Measurements from ENCODE around the gene NRF1. TPM values are rescaled to one million over a fixed set of nuclear protein-coding genes. Genes with fewer than 3 reads are reported as not detected.

Gene NRF1
- total and polyA plus RNA-seq, 10 of the 15 experiments (the other 5 are each of a cell fraction or from before 2014, with no cell fraction given) = 3.5 to 23.1 (median 13.5) TPM

- H3K9me3 ChIP-seq (replicated peaks; ENCODE audit: control insufficient read depth, insufficient read depth, low read length) = no peaks in the 10 kb centered on the region
- BruUV-seq (replicated peaks) = no TSS peak
- ChIA-PET RAD21 (ENCODE audit: unreplicated experiment) (interaction anchor here (0.7 to 1.1 kb wide), 5 partner anchors 30 to 264 kb away, joined by 3 to 6 read pairs (median 4); no protein-coding TSS in a partner anchor), CTCF (interaction anchor here (0.5 to 4.2 kb wide), 19 partner anchors 9 to 781 kb away, joined by 3 to 15 read pairs (median 3); no protein-coding TSS in a partner anchor), POLR2A (interaction anchor here (0.6 to 1.0 kb wide), 2 partner anchors 11 to 31 kb away, joined by 3 read pairs; no protein-coding TSS in a partner anchor), SMC1A (ENCODE audit: uncharacterized antibody, unreplicated experiment) (interaction anchor here (0.5 to 1.3 kb wide), 7 partner anchors 23 to 1073 kb away, joined by 3 to 5 read pairs (median 3); no protein-coding TSS in a partner anchor)
- FAIRE-seq = no peak
- no peaks in the 10 kb centered on the region for H3K27me3 ChIP-seq (replicated peaks in 1 of 2; ENCODE audit: control insufficient read depth in 2 of 2, insufficient read depth in 2 of 2, low read length in 1 of 2)
- no peak overlapping the region for H3K4me3 ChIP-seq
- H2AFZ ChIP-seq (ENCODE audit: control insufficient read depth, low read depth, low read length) = no peak overlapping the region
- ATAC-seq = peak; percentile 22; the same call in 2 of the 3 replicates
- in situ Hi-C loops (cut with MboI) = no loop called here
- peaks cover 0 to 10% of the 10 kb centered on the region in 2 experiments; a peak in 2 of 4 replicates for H3K36me3 ChIP-seq (ENCODE audit: control insufficient read depth in 2 of 2, insufficient read depth in 2 of 2, low read length in 1 of 2)
- intact Hi-C loops (cut with micrococcal nuclease; ENCODE audit: unreplicated experiment) = loop anchor here (5.0 kb wide), 1 partner anchor 115 kb away; no protein-coding TSS in a partner anchor
- H3K27ac ChIP-seq (ENCODE audit: control insufficient read depth, insufficient read depth) = no peak overlapping the region
- peaks cover 14% of the 10 kb centered on the region for H3K4me1 ChIP-seq (ENCODE audit: control insufficient read depth, insufficient read depth, low read length)
- H4K20me1 ChIP-seq (ENCODE audit: control insufficient read depth, insufficient read depth) = no peaks in the 10 kb centered on the region
- TF ChIP-seq RB1 (IDR thresholded peaks at IDR 0.05; ENCODE audit: borderline replicate concordance) = no peak
- peak; percentile 51 for TF ChIP-seq RAD21 (IDR thresholded peaks at IDR 0.05; ENCODE audit: insufficient read depth, low read depth, low read length)
- TF ChIP-seq CTCF (IDR thresholded peaks at IDR 0.05 in 2 of 3, conservative IDR thresholded peaks at IDR 0.05 in 1 of 3; ENCODE audit: control insufficient read depth in 2 of 3, extremely low read depth in 1 of 3, insufficient read depth in 1 of 3, low read depth in 3 of 3, low read length in 3 of 3) = peak; percentile 39 to 60 (median 60)
- H3K4me2 ChIP-seq (ENCODE audit: control insufficient read depth, insufficient read depth) = no peak overlapping the region
- peaks cover 26% of the 10 kb centered on the region for H3K79me2 ChIP-seq (ENCODE audit: control insufficient read depth, insufficient read depth, low read length)
- 62% methylated on average over 7 of the region's 7 CpGs for WGBS (ENCODE audit: insufficient coverage, insufficient replicate concordance, low lambda C conversion rate, missing lambda C conversion rate)
- no peak overlapping the region for H3K9ac ChIP-seq (ENCODE audit: control insufficient read depth, insufficient read depth, low read length)
- DNase-seq (ENCODE audit: low read depth, low spot score) = no peak
These were observed 3.9 kb upstream of the NRF1 start for GRCh38 chr7:129607471-129608120.
